Activated CD4-positive, alpha-beta T cell treated with anti-CD3 and anti-CD28 coated beads, Interleukin-10, Interleukin-2, amounts not matched to agents 100 ng/mL and 50 ng/mL, durations not matched to agents 16 hours and 8 hours (primary cell): ENCODE measurements around the gene C1orf74.
"Not testable (repeated sequence)": the region's sequence is repeated elsewhere in the genome, so short reads cannot be mapped to it uniquely, and the experiment has no call there.

Source experiments
- DNase-seq: peaks from one replicate; pipeline ENCODE4 v3.0.0-alpha.2; 2020

C1orf74 gene

DNA sequence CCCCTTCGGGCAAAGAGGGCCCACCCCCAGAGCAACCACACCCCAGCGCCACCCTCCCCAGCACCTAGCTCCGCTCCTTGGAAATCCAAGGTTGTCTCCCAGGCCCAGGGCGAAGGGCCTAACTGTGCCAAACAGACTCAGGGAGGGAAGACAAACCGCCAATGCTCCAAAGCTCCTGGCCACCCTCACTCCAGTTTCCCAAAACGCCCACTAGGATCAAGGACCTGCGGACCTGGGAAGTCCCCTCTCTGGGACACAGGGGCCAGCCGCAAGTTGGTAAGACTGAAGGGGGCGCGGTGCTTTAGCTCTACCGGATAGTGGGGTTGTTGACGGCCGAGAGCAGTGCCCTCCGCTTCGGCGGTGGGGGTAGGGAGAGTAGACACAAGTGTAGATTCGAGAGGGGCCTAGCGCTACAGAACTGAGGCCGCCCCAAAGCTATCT lies 21.0 kb upstream of the C1orf74 start:
- no peak for DNase-seq

DNA sequence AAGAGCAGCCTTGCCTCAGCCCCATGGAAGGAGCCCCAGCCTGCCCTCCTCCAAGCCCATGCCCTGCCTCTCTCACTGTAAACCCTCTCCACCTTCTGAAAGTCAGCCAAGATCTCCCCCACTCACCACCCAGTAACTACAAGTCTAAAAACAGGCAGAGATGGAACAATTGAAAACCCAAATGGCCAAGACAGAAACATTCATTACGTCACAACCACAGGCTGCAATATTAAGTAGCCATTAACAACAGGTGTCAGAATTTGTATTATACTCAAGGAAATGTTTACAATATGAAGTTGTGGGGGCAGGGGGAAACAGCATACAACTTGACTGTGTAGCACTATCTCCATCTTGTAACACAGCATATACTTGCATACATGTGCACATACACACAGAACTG lies 19.2 kb upstream of the C1orf74 start:
- no peak for DNase-seq

DNA sequence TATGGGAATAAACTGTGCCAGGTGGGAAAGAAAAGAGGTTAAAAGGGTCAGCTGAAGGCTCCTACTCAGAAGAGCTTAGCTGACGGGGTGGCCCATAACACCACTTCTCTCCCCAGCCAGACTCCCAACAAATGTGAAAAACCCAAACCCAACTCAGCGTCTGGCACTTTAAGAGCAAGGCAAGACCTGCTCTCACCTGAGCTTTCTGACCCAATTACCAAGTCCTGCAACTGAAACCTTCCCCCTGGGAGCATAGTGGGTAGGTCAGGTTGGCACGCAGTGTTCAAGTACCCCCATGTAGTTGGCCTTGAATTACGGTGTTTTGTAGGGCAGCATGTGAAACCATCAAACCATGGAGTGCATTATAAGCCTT lies 18.4 kb upstream of the C1orf74 start:
- no peak for DNase-seq

DNA sequence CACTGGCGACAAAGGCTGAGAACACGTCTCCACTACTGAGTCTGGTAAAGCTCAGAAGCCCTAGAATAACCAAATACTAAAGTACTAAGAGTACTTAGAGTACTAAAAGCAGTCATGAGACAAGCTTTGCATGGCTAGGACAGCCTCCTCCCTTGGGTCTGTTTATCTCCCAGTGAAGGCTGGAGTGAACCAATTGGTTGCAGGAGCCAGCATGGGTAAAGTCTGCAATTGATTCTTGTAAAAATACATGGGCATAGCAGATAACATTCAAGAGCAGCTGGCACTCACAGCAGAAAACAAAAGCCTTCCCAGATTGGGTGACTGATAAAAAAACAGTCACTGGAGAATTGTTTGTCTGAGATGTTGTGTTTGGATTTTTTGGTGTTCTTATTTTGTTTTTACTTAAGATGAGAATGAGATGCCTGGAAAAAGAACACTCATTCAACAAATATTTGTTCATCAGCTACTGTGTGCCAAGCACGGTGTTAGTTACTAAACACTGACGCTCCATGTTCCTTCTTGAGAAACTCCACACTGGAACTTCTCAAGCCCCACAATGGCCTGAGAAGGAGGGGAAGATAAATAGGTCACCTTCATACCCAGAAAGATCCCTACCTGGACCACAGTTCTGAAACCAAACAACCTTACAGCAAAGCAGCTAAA lies 17.9 kb upstream of the C1orf74 start:
- no peak for DNase-seq

DNA sequence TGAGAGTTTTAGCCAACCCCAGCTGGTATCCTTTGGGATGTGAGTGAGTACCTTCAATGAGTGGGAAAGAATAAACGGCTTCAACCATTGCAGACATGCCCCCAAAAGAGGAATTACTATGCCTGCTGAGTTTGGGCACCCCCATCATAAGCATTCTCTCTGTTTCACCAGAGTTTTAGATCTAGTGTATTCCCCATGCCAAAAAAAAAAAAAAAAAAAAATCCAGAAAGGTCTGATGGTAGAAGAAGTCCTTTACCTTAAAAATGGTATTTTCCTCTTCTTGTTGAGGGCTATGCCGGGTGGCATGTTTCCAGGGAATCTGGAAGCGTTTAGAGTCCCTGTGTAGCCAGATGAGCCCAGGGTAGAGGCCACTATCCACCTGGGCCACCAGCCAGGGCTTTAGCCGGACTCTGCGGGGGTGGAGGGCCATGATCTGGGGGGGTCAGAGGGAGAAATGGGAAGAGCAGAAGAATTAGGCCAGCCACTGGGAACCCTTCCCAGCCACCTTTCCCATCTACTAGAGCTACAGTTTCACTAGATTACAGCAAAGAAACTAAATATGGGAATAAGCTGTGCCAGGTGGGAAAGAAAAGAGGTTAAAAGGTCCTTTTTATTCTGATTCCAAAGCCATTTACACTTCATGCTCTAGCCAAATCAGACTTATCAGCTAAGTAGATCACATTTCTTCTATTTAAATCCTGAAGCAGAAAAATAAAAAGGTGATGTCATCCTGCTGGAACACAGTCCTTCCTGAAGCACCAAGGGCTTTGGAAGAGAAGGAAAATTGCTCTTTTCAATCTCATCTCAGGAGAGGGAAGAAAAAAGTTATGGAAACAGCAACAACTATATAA lies 16.9 kb upstream of the C1orf74 start:
- no peak for DNase-seq

DNA sequence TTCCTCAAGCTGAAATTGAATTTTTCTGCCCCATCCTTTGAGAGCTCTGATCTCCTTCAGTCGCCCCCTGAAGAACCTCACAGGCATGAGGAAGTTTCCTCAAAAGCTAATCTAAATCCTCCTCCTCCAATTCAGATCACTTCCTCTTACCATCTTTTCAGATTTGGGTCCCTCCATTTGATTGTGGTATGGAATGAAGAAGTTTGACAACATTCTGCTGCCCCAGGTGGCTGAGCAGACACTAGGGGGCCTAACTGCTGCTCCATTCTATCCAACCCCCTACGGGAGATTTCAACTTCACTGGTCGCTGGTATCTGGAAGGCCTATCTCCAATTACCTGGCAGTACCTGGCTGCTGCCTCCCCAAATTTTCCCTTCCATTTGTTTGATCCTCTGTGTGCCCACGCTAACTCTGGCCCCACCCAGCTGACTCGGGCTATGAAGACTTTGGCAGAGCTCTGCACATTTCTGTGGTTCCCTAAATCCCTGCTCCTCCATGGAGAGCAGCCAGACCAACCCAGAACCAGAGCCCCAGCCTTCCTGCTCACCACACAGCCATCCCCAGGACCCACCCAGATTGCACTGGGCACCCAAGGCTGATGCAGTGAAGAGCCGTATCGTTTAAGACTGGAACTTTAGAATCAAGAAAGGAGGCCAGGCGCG lies 13.8 kb upstream of the C1orf74 start:
- DNase-seq: no peak

DNA sequence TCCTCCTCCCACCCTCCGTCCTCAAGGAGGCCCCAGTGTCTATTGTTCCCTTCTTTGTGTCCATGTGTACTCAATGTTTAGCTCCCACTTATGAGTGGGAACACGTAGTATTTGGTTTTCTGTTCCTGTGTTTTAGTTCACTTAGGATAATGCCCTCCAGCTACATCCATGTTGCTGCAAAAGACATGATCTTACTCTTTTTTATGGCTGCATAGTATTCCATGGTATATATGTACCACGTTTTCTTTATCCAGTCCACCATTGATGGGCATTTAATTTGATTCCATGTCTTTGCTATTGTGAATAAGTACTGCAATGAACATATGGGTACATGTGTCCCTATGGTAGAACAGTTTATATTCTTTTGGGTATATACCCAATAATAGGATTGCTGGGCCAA lies 9.4 kb upstream of the C1orf74 start:
- DNase-seq: not testable (repeated sequence)

DNA sequence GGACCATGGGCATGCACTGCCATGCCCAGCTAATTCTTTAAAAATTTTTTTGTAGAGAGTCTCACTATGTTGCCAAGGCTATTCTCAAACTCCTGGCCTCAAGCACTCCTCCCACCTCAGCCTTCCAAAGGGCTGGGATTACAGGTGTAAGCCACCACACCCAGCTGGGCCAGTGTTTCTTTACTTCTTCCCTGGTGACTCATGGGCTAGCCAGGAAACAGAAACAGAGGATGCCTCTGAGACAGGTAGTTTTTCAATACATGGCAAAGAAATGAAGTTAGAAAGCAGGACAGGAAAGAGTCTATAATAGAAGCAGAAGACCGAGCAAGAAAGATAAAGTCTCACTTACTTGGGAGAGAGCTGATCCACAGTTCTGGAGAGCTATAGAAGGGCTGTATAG lies 7.6 kb upstream of the C1orf74 start:
- DNase-seq: no peak

DNA sequence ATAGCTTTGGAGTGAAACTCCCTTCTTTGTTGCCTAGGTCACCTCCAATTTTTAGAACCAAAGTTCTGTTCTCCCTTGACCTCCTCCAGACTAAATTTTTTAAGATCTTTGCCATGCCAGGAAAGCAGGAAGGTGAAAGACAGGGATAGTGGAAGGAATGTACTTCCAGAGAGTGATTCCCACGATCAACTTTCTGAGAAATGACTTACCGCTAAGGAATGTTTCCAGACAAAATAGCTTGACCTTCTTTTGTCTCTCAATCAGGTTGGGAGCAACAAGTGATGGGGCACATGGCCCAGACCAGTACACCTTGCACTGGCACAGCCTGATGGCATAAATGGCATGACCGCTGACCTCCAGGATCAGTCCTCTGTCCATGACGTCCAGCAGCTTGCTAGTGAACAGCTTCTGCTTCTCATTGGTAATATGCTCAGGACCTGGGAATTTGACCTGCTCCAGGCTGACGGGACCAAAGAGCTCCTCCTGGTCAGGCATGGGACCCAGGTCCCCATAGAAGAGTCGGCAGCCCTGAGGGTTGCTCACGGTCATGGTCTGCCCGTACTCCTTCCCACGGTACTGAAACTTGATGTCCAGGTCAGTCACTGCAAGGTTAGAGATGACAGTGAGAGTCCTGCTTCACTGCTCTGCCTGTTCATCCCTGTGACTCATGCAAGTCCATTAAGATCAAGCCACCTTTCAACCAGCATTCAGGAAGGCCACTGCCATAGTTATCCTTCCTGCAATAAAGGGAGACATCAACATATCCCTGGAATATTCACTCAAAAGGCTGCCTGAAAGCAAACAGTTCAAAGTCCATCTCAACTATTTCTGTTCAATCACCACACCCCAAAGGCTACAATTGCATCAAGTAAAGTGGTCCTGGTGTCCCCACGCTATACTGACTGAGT lies 6.2 kb upstream of the C1orf74 start:
- DNase-seq: no peak

DNA sequence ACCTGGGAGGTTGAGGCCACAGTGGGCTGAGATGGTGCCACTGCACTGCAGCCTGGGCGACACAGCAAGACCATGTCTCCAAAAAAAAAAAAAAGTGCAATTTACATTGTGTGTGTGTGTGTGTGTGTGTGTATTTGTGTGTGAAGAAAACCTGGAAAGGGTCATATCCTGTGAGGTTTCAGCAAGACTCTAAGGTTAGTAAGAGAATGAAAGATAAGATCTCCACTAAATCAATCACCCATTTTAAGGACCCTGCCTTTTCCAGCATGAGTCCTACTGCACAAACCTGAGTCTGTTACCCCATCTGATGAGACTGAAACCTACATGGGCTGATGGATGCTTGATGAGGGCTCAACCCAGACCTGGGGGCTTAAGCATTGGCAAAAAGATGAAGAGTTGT lies 4.9 kb upstream of the C1orf74 start:
- DNase-seq: peak; percentile 43

DNA sequence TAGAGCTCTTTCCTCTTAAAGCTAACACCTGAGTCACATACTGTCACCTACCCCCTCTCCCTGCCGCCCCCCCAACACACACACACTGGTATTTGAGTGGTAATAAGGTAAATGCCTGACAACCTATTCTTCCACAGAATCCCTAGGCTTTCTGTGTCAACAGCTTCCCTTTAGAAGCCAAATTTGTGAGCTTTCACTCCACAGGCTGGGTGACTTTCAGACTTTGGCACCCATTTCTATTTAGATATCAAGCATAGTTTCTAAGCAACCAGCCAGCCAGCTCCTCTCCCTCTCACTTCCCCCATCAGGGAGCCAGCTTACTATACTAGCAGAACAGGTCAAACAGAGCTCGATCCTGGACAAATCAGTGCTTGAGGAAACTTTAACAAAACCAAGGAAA lies 3.2 kb upstream of the C1orf74 start:
- no peak for DNase-seq

DNA sequence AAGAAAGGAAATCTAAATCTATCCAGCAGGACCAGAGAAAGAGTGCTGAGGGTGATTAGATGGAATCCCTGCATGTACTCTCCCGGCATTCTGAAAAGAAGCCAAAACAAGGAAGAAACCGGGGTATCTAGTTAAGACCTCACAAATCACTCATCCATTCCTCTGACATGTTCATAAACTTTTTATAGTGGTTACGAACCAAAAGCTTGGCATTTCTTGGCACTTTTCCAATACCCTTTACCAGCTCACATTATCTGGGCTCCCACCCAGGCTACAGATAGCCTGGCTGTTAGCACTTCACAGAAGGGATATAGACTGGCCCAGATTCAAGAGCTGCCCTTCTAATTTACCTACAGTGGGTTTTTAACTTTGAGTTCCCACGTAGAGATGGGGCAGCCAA lies 1.8 kb upstream of the C1orf74 start:
- no peak for DNase-seq

DNA sequence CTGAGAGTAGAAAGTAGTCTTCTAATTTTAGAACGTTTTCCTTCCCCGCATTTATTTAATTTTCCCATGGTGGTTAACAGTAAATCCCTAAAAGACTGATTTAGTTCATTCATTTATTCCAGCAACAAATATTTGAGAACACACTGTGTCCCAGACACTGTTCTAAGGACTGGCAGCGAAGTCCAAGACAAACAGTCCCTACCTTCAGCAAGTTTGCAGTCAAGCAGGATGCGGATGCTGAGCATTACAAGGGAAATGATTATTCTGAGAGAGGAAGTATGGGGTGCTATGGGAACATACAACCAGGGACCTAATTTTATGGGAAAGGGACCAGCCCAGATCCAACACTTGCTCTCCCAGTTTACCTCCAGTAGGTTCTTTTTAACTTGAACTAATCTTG lies 1.2 kb upstream of the C1orf74 start:
- no peak for DNase-seq

DNA sequence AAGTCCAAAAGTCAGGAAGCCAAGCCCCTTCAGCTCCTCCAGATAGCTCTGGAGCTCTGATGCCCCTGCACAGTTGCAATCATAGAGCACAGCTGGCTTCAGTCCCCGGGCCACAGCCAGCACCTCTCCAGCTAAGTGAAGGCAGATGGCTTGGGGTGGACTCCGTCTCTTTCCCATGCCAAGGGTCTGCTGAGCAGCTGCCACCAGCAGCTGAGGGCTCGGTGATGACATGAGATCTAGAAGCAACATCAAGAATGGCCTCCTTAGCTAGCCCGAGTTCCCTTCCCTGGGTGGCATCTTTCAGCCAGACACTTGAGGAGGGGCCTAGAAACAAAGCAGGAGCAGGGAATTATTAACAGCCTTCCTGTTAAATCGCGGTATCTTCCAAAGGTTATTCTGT lies 973 bp downstream of the C1orf74 start:
- DNase-seq: no peak

DNA sequence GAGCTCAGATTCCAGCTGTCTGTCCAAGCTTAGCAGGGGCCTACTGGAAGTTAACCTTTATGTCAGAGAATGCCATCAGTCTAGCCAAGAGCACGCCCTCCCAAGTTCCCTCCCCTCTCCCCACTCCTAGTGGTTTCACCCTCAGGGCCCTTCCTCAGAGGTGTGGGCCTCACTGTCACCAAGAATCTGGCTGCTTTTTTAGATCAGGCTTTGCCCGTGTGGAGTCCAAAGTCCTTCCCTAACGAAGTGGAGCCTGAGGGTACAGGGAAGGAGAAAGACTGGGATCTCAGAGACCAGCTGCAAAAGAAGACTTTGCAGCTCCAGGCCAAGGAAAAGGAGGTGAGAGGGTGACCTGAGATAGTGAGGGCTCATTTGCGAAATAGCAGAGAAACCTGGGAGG lies 4.1 kb downstream of the C1orf74 start:
- DNase-seq: no peak

DNA sequence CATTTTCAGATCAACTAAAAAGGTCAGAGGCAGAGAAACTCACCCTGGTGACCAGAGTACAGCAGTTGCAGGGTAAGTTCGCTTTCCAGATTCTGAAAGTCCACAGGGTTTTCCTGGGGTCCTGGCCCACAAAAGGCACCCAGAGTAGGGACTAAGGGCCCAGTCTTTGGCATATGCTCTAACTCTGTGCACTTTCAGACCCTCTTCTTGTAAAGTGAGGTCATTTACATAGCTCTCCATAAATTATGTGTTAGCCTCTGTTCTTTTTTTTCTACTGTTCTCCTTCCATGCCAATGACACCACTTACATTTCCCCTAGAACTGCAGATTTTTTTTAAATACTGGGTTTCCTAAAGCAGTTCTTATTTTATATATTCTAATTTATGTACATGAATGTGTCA lies 6.3 kb downstream of the C1orf74 start:
- DNase-seq: no peak

DNA sequence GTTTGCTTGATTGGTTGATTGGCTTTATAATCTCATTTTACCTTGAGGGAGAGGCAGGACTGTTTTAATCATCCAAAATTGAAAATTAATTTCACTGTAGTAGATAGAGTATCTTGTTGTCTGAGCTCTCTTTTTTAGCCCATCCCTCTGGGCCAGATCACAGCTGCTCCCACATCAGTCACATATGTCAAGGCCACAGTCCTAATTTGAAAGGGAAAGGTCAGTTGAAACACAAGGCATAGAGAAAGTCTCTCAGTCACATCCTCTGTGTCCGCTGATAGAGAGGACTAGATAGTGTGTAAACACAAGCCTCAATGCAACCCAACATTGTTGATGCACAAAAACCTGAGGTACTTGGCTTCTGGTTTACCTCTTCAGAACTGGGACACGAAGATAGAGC lies 6.8 kb downstream of the C1orf74 start:
- no peak for DNase-seq

DNA sequence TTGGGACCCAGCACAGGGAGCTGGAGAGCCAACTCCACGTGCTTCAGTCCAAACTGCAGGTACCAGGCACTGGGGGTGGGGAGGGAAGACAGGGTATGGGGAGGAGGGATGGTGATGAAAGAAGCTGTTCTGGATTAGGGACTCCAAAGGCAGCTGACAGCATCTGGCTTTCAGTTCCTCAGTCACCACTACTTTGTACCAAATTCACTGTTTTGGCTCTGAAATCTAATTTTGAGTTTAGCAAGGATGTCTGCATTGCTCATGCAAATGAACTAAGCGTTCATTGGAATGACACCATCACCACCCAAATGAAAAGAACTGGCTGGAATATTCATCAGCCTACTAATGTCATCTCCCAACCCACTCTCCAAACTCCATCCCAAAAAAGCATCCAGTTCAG lies 8.7 kb downstream of the C1orf74 start:
- DNase-seq: no peak

DNA sequence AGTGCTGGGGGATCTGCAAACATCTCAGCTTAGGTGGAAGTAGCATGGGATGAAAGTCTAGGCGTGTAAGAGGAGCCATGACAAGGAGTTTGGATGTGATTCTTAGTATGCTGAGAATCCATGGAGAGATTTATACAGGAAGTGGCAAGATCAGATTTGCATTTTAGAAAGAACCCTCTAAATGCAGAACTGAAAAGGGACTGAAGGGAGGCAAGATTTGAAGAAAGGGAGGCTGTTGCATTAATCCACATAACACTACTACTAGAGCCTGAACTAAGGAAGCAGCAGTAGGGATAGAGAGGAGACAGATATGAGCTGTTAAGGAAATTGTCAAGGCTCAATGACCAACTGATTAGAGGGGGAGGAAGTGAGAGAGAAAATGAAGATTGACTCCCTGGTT lies 9.8 kb downstream of the C1orf74 start:
- no peak for DNase-seq

DNA sequence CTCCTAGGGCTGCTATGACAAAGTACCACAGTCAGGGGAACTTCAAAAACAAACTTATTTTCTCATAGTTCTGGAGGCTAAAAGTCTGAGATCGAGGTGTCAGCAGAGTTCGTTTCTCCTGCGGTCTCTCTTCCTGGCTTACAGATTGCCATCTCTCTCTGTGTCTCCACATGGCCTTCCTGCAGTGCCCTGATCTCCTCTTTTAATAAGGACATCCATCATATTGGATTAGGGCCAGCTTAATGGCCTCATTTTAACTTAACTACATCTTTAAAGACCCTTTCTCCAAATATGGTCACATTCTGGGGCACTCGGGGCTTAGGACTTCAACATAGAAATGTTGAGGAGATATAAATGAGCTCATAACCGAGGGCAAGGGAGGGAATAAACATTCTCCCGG lies 12.2 kb downstream of the C1orf74 start:
- DNase-seq: no peak

DNA sequence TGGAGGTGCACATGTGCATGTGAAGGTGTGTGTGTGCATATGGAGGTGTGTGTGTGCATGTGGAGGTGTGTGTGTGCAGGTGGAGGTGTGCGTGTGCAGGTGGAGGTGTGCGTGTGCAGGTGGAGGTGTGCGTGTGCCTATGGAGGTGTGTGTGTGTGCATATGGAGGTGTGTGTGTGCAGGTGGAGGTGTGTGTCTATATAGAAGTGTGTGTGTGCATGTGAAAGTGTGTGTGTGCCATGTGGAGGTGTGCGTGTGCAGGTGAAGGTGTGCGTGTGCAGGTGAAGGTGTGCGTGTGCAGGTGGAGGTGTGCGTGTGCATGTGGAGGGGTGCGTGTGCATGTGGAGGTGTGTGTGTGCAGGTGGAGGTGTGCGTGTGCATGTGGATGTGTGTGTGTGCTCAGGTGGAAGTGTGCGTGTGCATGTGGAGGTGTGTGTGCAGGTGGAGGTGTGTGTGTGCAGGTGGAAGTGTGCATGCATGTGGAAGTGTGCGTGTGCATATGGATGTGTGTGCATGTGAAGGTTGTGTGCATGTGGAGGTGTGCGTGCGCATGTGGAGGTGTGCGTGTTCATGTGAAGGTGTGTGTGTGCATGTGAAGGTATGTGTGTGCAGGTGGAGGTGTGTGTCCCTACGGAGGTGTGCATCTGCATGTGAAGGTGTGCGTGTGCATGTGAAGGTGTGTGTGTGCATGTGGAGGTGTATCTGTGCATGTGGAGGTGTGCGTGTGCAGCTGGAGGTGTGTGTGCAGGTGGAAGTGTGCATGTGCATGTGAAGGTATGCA lies 13.5 kb downstream of the C1orf74 start:
- no peak for DNase-seq

DNA sequence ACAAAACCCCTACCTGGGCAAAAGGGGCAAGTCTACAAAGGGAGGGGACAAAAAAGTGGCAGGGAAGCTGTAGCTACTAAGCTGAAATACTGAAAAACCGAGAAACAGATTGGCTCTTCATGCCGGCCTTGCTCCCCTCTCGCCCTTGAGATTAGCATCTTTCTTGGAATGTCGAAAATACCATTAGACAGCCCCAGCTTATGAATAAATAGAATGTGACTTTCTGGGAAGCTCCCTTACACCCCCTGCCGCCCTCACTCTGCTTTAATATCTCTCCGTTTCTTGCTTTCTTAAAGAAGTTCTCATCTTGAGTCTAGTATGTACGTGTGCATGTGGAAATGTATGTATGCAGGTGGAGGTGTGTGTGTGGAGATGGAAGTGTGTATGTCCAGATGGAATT lies 14.4 kb downstream of the C1orf74 start:
- DNase-seq: no peak
